KMS-11 (cell line): ENCODE measurements around the gene MRRF.
A peak's percentile ranks its signal among the peaks of the same experiment; 100 is the strongest.

Experiments
- H2AFZ ChIP-seq: fragments of 200-600 bp; sonication (generic); 2 replicates; pipeline ENCODE4 v1.6.1; 2016; ENCODE audit warnings: antibody characterized with exemption, mixed run types, low read depth
- H3K27ac ChIP-seq: fragments of 200-600 bp; sonication (generic); 2 replicates; pipeline ENCODE4 v1.6.1; 2016; ENCODE audit warnings: mild to moderate bottlenecking, mixed run types
- H3K27me3 ChIP-seq: fragments of 200-600 bp; sonication (generic); 2 replicates; pipeline ENCODE4 v1.6.1; 2017; ENCODE audit warnings: mild to moderate bottlenecking, low read depth, mixed run types, moderate library complexity; ENCODE audit not compliant: insufficient read depth
- H3K36me3 ChIP-seq: fragments of 200-600 bp; sonication (generic); 2 replicates; pipeline ENCODE4 v1.6.1; 2017; ENCODE audit warnings: mild to moderate bottlenecking, mixed run types; ENCODE audit not compliant: insufficient read depth
- H3K4me1 ChIP-seq: fragments of 200-600 bp; sonication (generic); 2 replicates; pipeline ENCODE4 v1.6.1; 2016; ENCODE audit warnings: mild to moderate bottlenecking, low read depth, mixed run types; ENCODE audit not compliant: poor library complexity, severe bottlenecking
- H3K4me2 ChIP-seq: fragments of 200-600 bp; sonication (generic); 2 replicates; pipeline ENCODE4 v1.7.0; 2016; ENCODE audit warnings: mild to moderate bottlenecking, mixed run types
- H3K4me3 ChIP-seq: fragments of 200-600 bp; sonication (generic); IDR thresholded peaks from 2 replicates; pipeline ENCODE4 v1.6.1; 2017; ENCODE audit warnings: low read depth, low read length, mixed read lengths; ENCODE audit not compliant: insufficient read depth
- H3K79me2 ChIP-seq: fragments of 200-600 bp; sonication (generic); 2 replicates; pipeline ENCODE4 v1.6.1; 2016; ENCODE audit warnings: low read depth, mixed run types; ENCODE audit not compliant: insufficient read depth
- H3K9ac ChIP-seq: fragments of 200-600 bp; sonication (generic); 2 replicates; pipeline ENCODE4 v1.6.1; 2016; ENCODE audit warnings: mild to moderate bottlenecking, mixed run types
- H4K20me1 ChIP-seq: fragments of 200-600 bp; sonication (generic); 2 replicates; pipeline ENCODE4 v1.6.1; 2016; ENCODE audit warnings: mild to moderate bottlenecking, mixed run types; ENCODE audit not compliant: insufficient read depth
- CTCF ChIP-seq: fragments of 200-600 bp; sonication (generic); conservative IDR thresholded peaks from 2 replicates; pipeline ENCODE4 v1.6.1; 2017; ENCODE audit warnings: low read depth, mild to moderate bottlenecking, antibody characterized with exemption, low read length, moderate library complexity, mixed read lengths

MRRF gene

GRCh38 chr9:122263699-122264349 lies 858 bp upstream of the MRRF start:
- Histone ChIP-seq H3K4me3 (no peak overlapping the region), H3K4me2 (peak overlapping the region; percentile 90), H3K9ac (peak overlapping the region; percentile 98), H3K4me1 (peaks cover 31% of the 10 kb centered on the region), H3K27ac (peak overlapping the region; percentile 88), H3K27me3 (no peaks in the 10 kb centered on the region), H3K36me3 (peaks cover 4% of the 10 kb centered on the region; the same call in 1 of the 2 replicates), H2AFZ (peak overlapping the region; percentile 80), H4K20me1 (no peaks in the 10 kb centered on the region), H3K79me2 (peaks cover 40% of the 10 kb centered on the region)
- TF ChIP-seq CTCF = no peak

GRCh38 chr9:122265149-122265915 lies 650 bp downstream of the MRRF start:
- no peak for TF ChIP-seq CTCF
- H2AFZ ChIP-seq = peak overlapping the region; percentile 80
- no peak overlapping the region for H3K4me3 ChIP-seq
- no peaks in the 10 kb centered on the region for H3K27me3 ChIP-seq
- H3K4me1 ChIP-seq = peaks cover 31% of the 10 kb centered on the region
- H3K4me2 ChIP-seq = peak overlapping the region; percentile 57
- H3K36me3 ChIP-seq = peaks cover 1% of the 10 kb centered on the region; the same call in 1 of the 2 replicates
- peak overlapping the region; percentile 98 for H3K9ac ChIP-seq
- H3K79me2 ChIP-seq = peaks cover 40% of the 10 kb centered on the region
- H3K27ac ChIP-seq = peak overlapping the region; percentile 88
- no peaks in the 10 kb centered on the region for H4K20me1 ChIP-seq

DNA sequence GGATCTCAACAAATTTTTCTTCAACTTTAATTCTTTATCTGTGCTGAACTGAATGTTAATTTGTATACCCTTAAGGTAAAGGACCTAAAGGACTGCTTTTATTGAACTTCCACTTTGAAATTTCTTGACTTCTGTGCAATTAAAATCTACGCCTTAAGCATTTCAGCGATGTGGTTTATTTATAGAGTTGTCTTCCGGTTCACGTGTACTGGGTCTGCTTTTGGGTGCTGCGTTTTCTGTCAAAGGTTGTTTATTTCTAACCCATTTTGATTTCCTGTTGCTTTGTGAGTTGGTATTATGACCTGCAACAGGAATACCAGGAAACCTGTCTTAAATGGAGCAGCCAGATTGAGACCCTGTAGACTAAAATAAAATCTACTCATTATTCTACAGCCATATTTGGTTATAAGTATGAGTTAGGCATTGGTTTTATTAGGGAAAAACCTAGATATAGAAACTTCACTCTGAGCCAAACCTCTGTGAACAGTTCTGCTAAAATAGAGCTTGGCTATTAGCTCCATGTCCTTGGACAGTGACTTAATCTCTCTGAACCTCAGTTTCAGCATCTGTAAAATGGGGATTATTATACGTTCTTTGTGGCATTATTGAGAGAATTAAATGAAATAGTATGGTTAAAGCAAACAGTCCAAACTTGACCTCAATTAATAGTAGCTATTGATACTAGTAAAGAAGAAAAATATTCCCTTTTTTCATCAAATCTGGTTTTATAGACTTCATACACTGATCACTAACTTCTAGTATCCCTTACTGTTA lies 3.5 kb downstream of the MRRF start:
- Histone ChIP-seq H3K4me1 (peaks cover 15% of the 10 kb centered on the region), H3K27me3 (no peaks in the 10 kb centered on the region), H3K4me2 (no peak overlapping the region), H3K79me2 (peaks cover 36% of the 10 kb centered on the region), H3K9ac (no peak overlapping the region), H4K20me1 (no peaks in the 10 kb centered on the region), H3K27ac (no peak overlapping the region), H3K36me3 (no peaks in the 10 kb centered on the region), H2AFZ (no peak overlapping the region), H3K4me3 (no peak overlapping the region)
- TF ChIP-seq CTCF = no peak

DNA sequence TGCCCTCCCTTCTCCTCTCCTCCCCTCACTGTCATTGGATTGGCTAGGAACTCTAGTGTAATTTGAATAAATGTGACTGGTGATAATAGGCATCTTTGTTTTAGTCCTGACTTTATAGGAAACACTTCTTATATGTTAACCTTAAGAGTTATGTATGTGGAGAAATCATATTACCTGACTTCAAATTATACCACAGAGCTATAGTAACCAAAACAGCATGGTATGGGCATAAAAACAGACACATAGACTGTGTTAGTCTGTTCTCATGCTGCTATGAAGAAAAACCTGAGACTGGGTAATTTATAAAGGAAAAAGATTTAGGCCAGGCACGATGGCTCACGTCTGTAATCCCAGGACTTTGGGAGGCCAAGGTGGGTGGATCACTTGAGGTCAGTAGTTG lies 9.4 kb downstream of the MRRF start:
- no peaks in the 10 kb centered on the region for H3K4me1 ChIP-seq
- H3K79me2 ChIP-seq = peaks cover 47% of the 10 kb centered on the region; the same call in 1 of the 2 replicates
- H3K4me2 ChIP-seq = no peak overlapping the region
- H3K4me3 ChIP-seq = no peak overlapping the region
- H3K36me3 ChIP-seq = 0 out of 2 replicates have a peak, but pooled peaks cover 4% of the 10 kb centered on the region
- no peak overlapping the region for H3K9ac ChIP-seq
- no peaks in the 10 kb centered on the region for H3K27me3 ChIP-seq
- H4K20me1 ChIP-seq = no peaks in the 10 kb centered on the region
- no peak overlapping the region for H3K27ac ChIP-seq
- H2AFZ ChIP-seq = no peak overlapping the region
- TF ChIP-seq CTCF = no peak
